Putamen (tissue), 1 donor: Measurements from ENCODE around the gene SLC7A5.
"Not testable (repeated sequence)": the region's sequence is repeated elsewhere in the genome, so short reads cannot be mapped to it uniquely, and the experiment has no call there.

Experiments used
- DNase-seq: peaks from one replicate; pipeline ENCODE4 v3.0.0-alpha.2; 2016; ENCODE audit warnings: low spot score

Gene SLC7A5

GRCh38 chr16:87869061-87869878 is at the start of gene SLC7A5:
TSS of gene SLC7A5 (minus strand) at chr16:87869507. CDS start at chr16:87869422, 85 bp downstream.
- peak; percentile 53 for DNase-seq

- no peak for DNase-seq
These were observed 49.0 kb upstream of the SLC7A5 start for GRCh38 chr16:87918338-87918737.

GRCh38 chr16:87917503-87917902 is 48.2 kb upstream of the SLC7A5 start:
- DNase-seq, result no peak

- no peak for DNase-seq
These were observed 45.5 kb upstream of the SLC7A5 start for GRCh38 chr16:87914812-87915211.

GRCh38 chr16:87914021-87914725 is 44.9 kb upstream of the SLC7A5 start:
- not testable (repeated sequence) for DNase-seq

GRCh38 chr16:87912691-87913090 is 43.4 kb upstream of the SLC7A5 start:
- DNase-seq, result not testable (repeated sequence)

- DNase-seq, result not testable (repeated sequence)
These were observed 41.9 kb upstream of the SLC7A5 start for GRCh38 chr16:87911106-87911763.

- not testable (repeated sequence) for DNase-seq
These were observed 40.1 kb upstream of the SLC7A5 start for GRCh38 chr16:87909203-87909935.

- not testable (repeated sequence) for DNase-seq
These were observed 38.8 kb upstream of the SLC7A5 start for GRCh38 chr16:87908101-87908500.

GRCh38 chr16:87905521-87905920 is 36.2 kb upstream of the SLC7A5 start:
- not testable (repeated sequence) for DNase-seq

GRCh38 chr16:87904963-87905362 is 35.7 kb upstream of the SLC7A5 start:
- DNase-seq, result not testable (repeated sequence)

GRCh38 chr16:87900489-87900888 is 31.2 kb upstream of the SLC7A5 start:
- DNase-seq, result not testable (repeated sequence)

GRCh38 chr16:87897521-87898505 is 28.5 kb upstream of the SLC7A5 start:
- DNase-seq, result no peak

GRCh38 chr16:87896924-87897520 is 27.7 kb upstream of the SLC7A5 start:
- not testable (repeated sequence) for DNase-seq

GRCh38 chr16:87896176-87896890 is 27.0 kb upstream of the SLC7A5 start:
- not testable (repeated sequence) for DNase-seq

- no peak for DNase-seq
These were observed 26.4 kb upstream of the SLC7A5 start for GRCh38 chr16:87895641-87896141.

- not testable (repeated sequence) for DNase-seq
These were observed 24.7 kb upstream of the SLC7A5 start for GRCh38 chr16:87894005-87894404.

- no peak for DNase-seq
These were observed 22.5 kb upstream of the SLC7A5 start for GRCh38 chr16:87891764-87892163.

GRCh38 chr16:87889762-87890161 is 20.5 kb upstream of the SLC7A5 start:
- DNase-seq, result not testable (repeated sequence)
